ENCODE results near the gene EIF3L. TPM values are rescaled to one million over a fixed set of nuclear protein-coding genes. Genes with fewer than 3 reads are reported as not detected.

EIF3L gene
- total RNA-seq, 3 donors from 2014 or later: 365 to 477 (median 414) TPM

GRCh38 chr22:37922191-37922590 lies 73.0 kb downstream of the EIF3L start:
- no peak for ATAC-seq
- Histone ChIP-seq H3K4me1 (ENCODE audit: low read depth) (no peaks in the 10 kb centered on the region), H3K36me3 (ENCODE audit: low read depth) (no peaks in the 10 kb centered on the region), H3K9me3 (no peaks in the 10 kb centered on the region), H3K4me3 (no peak overlapping the region)
- no peak for DNase-seq
- TF ChIP-seq, protein P1, sequence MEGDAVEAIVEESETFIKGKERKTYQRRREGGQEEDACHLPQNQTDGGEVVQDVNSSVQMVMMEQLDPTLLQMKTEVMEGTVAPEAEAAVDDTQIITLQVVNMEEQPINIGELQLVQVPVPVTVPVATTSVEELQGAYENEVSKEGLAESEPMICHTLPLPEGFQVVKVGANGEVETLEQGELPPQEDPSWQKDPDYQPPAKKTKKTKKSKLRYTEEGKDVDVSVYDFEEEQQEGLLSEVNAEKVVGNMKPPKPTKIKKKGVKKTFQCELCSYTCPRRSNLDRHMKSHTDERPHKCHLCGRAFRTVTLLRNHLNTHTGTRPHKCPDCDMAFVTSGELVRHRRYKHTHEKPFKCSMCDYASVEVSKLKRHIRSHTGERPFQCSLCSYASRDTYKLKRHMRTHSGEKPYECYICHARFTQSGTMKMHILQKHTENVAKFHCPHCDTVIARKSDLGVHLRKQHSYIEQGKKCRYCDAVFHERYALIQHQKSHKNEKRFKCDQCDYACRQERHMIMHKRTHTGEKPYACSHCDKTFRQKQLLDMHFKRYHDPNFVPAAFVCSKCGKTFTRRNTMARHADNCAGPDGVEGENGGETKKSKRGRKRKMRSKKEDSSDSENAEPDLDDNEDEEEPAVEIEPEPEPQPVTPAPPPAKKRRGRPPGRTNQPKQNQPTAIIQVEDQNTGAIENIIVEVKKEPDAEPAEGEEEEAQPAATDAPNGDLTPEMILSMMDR (IDR thresholded peaks at IDR 0.05): no peak
- intact Hi-C loops (cut with DNase I, micrococcal nuclease): no loop called here

DNA sequence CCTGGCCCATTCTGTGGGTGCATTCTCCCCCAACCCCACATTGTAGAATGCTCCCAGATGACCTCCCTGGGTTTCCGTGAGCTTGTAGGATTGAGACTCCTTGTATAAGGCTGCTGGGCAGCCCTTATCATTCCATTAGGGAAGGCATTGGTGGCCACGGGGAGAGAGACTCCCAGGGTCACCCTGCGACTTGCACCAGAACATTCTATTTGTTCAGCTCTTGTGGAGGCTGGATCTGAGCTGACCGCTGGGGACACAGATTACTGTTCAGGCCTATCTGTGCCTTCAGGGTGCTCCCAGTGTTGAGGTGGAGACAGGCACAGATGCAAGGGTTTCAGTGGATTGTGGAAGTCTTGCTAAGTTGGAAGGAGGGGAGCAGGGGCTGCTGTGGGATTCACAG lies 74.7 kb downstream of the EIF3L start:
- no peaks in the 10 kb centered on the region for H3K9me3 ChIP-seq
- no peak for ATAC-seq
- H3K4me1 ChIP-seq (ENCODE audit: low read depth): no peaks in the 10 kb centered on the region
- intact Hi-C loops (cut with DNase I, micrococcal nuclease): no loop called here
- H3K36me3 ChIP-seq (ENCODE audit: low read depth): no peaks in the 10 kb centered on the region
- DNase-seq: no peak
- TF ChIP-seq, protein P1 (IDR thresholded peaks at IDR 0.05): no peak
- H3K4me3 ChIP-seq: no peak overlapping the region

GRCh38 chr22:37924386-37925065 lies 75.3 kb downstream of the EIF3L start:
- no peak for DNase-seq
- H3K36me3 ChIP-seq (ENCODE audit: low read depth): no peaks in the 10 kb centered on the region
- H3K4me1 ChIP-seq (ENCODE audit: low read depth): no peaks in the 10 kb centered on the region
- H3K4me3 ChIP-seq: no peak overlapping the region
- TF ChIP-seq, protein P1 (IDR thresholded peaks at IDR 0.05): no peak
- intact Hi-C loops (cut with DNase I, micrococcal nuclease): no loop called here
- no peak for ATAC-seq
- H3K9me3 ChIP-seq: no peaks in the 10 kb centered on the region

- H3K36me3 ChIP-seq (ENCODE audit: low read depth): no peaks in the 10 kb centered on the region
- ATAC-seq (no peak), DNase-seq (no peak)
- intact Hi-C loops (cut with DNase I, micrococcal nuclease): no loop called here
- TF ChIP-seq, protein P1 (IDR thresholded peaks at IDR 0.05): no peak
- no peaks in the 10 kb centered on the region for H3K4me1 ChIP-seq (ENCODE audit: low read depth)
- no peak overlapping the region for H3K4me3 ChIP-seq
- H3K9me3 ChIP-seq: no peaks in the 10 kb centered on the region
Observed at GRCh38 chr22:37925330-37925729, 76.1 kb downstream of the EIF3L start.

- TF ChIP-seq, protein P1 (IDR thresholded peaks at IDR 0.05): no peak
- ATAC-seq: no peak
- Histone ChIP-seq H3K9me3 (no peaks in the 10 kb centered on the region), H3K36me3 (ENCODE audit: low read depth) (no peaks in the 10 kb centered on the region), H3K4me1 (ENCODE audit: low read depth) (no peaks in the 10 kb centered on the region), H3K4me3 (no peak overlapping the region)
- intact Hi-C loops (cut with DNase I, micrococcal nuclease): no loop called here
- DNase-seq: no peak
Observed at GRCh38 chr22:37925767-37926166, 76.5 kb downstream of the EIF3L start.

- H3K4me1 ChIP-seq (ENCODE audit: low read depth): no peaks in the 10 kb centered on the region
- H3K4me3 ChIP-seq: no peak overlapping the region
- H3K36me3 ChIP-seq (ENCODE audit: low read depth): no peaks in the 10 kb centered on the region
- H3K9me3 ChIP-seq: no peaks in the 10 kb centered on the region
- DNase-seq: no peak
- TF ChIP-seq, protein P1 (IDR thresholded peaks at IDR 0.05): no peak
- intact Hi-C loops (cut with DNase I, micrococcal nuclease): no loop called here
- no peak for ATAC-seq
Observed at GRCh38 chr22:37926358-37926757, 77.1 kb downstream of the EIF3L start.

Data from mucosa of descending colon (tissue), 3 donors.